Stimulated activated CD8-positive, alpha-beta memory T cell treated with anti-CD3 and anti-CD28 coated beads, Interleukin-4, amount 100 ng/mL, for 1 hour (primary cell): ENCODE data around the gene DAD1.

Source experiments
- DNase-seq, 2 donors: peaks; one replicate each; pipeline ENCODE4 v3.0.0-alpha.2; 2020; ENCODE audit warnings: low read depth in 2 of 2, low spot score in 1 of 2

Gene DAD1

DNA sequence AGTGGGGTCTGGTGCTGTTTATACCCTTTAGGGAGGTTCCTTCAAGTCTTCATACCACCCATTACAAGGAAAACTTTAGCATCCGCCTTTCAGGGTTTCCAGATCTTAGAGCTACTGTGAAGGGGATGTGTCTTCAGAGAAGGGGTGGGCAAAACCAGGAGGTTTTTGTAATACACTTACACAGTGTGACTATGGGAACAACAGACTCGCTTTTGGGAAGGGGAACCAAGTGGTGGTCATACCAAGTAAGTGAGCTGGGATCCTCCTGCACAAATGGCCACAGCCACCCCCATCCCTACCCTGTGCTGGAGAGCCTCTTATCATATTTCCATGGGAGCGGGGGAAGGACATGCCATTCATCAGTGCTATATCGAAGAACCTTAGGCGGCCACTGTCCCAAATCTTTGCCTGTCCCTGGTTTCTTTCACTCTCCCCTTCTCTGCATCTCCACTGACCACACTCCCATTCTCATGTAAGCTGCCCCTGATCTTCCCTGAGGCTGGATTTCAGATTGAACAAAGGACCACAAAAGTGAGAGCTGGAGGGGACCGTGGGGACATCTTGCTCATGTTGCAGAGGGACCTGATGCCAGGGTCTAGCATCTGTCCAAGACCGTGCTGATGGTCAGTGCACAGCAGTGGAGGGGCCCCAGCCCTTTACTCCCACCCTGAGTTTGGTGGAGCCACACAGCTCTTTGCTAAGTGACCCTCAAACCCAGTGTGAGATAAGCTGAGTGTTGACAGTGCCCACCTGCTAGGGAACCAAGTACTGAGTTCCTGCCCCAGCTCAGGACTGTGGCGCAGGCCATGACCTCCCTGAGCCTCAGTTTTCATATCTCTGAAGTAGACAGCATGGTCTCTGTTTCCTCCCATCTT, 51.4 kb downstream of the DAD1 start:
- DNase-seq, result no peak

DNA sequence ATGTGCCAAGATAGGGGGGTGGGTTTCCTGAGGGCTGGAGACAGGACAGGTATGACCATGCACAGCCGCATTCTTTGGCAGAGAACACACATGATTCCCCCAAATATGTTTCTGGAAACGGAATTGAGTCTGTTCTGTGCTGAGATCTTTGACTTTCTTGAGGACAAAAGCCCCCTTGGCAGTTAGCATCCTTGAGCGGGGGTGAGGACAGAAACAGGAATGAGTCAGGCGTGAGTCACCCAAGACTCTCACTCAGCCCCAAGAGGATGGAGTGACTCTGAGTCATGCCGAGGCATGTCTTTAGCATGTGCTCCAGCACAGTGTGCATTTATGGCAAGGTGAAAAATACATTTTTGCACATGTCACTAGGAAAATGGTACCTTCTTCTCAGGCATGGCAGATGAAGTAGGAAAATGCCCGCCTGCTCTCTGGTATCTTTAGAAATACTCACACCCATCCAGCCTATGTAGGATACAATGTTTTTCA, 52.1 kb downstream of the DAD1 start:
- DNase-seq, result peak in 1 of 2 donors; percentile 67

- DNase-seq, result no peak
Observed at GRCh38 chr14:22535916-22536315, 53.1 kb downstream of the DAD1 start.

GRCh38 chr14:22535126-22535525, 53.9 kb downstream of the DAD1 start:
- no peak for DNase-seq

DNA sequence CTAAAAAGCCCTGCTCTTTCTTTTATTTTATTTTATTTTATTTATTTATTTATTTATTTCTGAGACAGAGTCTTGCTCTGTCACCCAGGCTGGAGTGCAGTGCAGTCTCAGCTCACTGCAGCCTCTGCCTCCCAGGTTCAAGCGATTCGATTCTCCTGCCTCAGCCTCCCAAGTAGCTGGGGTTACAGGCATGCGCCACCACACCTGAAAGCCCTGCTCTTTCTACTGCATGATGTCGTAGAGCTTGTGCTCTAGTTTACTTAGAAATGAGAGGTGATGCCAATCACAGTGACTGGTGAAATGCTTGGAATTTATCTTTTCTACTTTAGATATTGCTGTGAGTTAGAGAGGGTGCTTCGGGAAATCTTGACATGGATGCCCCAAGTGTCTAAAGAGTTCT, 54.5 kb downstream of the DAD1 start:
- no peak for DNase-seq

DNA sequence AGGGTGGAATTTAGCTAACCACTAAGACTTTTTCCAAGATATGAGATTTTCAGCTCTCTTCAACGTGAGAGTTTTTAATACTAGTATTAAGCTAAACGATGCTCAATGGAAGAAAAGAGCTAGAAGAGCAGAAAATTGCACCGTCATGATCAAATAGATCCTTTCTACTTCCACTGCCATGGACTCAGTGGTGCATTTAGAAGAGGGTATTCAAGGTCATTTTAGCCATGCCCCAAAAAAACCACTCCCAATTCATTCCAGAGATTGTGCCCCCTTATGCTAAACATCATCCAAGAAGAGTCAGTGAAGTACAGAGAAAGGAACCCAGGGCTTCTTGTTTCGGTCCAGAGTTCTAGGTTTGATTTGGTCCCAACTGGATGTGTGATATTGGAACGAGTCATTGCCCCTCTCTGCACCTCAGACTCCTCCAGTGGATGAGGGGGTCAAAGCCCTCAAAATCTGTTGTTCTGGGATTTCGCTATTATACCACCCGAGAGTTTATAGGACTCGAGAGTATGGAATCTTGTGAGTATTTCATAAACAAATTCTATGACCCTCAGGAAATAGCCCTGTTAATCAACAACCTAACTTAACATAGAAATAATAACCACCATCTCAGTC, 55.2 kb downstream of the DAD1 start:
- no peak for DNase-seq

DNA sequence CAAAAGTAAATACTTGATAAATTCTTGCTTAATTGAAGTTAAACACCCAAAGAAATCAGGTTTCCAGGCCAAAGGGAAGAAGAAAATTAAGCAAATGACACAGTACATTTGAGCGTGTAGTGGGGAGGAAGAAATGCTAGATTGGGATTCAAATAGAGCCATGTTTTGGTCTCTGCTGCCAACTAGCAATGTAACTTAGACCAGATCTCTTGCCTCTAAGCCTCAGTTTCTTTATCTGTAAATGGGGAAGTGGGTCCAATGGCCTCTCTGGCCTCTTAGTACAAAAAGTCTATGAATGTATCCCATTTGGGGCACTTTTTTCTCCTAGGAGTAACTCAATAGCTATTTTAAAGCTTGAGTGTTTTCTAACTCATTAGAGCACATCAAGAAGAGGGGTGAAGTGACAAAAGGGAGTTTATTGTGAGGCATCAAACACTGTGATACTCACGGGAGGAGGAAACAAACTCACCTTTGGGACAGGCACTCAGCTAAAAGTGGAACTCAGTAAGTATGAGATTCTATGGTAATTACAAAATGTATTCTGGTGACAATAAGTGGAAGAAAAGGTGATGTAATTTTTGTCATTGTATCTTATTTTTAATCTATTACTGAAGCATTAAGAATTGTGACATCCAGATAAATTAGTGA, 55.8 kb downstream of the DAD1 start:
- DNase-seq, result no peak

GRCh38 chr14:22532345-22533056, 56.5 kb downstream of the DAD1 start:
- no peak for DNase-seq

GRCh38 chr14:22531451-22532344, 57.3 kb downstream of the DAD1 start:
- DNase-seq, result no peak

DNA sequence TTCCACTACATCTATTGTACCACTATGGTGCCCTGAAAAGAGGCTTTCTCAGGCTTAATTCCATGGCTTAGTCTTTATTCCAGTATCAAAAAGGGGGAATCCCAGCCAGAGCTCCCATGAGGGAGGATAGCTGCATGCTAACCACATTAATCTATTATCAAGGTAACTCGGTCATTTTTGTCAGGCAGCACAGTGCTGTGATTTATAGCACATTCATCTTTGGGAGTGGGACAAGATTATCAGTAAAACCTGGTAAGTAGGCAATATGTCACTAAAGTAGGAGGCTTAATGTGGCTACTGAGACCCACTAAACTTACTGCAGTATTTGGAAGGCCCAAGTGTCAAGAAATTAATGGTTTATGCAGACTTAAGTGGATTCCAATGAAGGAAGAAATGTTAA, 58.9 kb downstream of the DAD1 start:
- no peak for DNase-seq

- no peak for DNase-seq
Observed at GRCh38 chr14:22526744-22527143, 62.3 kb downstream of the DAD1 start.

- DNase-seq, result no peak
Observed at GRCh38 chr14:22526218-22526617, 62.8 kb downstream of the DAD1 start.

DNA sequence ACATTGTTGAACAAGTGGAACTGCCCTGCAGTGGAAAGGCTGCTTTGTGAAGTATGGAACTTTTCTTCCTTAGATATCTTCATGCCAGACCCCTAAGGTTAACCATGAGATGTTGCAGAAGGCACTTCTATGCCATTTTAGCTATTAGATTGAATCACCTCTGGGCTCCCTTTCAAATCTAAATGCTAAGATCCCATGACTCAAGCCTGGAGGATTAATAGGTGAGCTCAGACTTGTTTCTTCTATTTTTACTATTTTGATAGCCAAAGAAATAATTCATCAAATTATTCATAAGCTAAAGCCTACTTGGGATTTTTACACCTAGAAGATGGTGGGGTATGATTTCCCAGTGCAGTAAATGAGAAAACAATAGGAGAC, 64.3 kb downstream of the DAD1 start:
- no peak for DNase-seq

DNA sequence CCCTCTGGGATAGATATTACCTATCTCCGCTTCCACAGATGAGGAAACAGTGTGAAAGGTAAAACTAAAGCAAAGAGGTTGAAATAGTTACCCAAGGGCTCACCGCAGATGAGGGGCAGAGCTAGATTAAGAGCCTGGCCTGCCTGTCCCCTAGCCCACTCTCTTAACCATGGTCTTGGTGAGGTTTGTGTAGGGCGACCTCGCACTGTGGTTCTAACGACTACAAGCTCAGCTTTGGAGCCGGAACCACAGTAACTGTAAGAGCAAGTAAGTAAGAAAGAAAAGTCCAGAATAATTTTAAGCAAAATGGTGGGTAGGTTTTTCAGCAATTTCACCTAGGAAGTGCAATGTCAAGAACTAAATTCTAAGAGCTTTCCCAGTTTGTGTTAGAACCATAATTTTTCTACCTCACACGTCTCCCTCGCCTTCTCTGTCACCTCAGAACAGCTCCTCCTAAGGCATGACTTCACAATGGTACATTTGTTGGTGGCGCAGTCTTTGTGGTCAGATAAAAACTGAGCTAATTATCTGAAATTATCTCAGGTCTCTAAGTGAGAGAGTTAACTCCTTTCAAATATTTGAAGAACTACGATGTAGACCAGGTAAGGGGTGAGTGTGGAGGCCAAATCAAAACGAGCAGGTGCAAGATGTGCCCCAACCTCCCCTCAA, 64.8 kb downstream of the DAD1 start:
- no peak for DNase-seq

GRCh38 chr14:22523283-22523682, 65.7 kb downstream of the DAD1 start:
- no peak for DNase-seq

GRCh38 chr14:22522466-22522957, 66.5 kb downstream of the DAD1 start:
- no peak for DNase-seq

GRCh38 chr14:22521449-22522239, 67.4 kb downstream of the DAD1 start:
- DNase-seq, result no peak

- no peak for DNase-seq
Observed at GRCh38 chr14:22520796-22521195, 68.2 kb downstream of the DAD1 start.
